ENCODE data around the gene C2orf81.

Gene C2orf81

DNA sequence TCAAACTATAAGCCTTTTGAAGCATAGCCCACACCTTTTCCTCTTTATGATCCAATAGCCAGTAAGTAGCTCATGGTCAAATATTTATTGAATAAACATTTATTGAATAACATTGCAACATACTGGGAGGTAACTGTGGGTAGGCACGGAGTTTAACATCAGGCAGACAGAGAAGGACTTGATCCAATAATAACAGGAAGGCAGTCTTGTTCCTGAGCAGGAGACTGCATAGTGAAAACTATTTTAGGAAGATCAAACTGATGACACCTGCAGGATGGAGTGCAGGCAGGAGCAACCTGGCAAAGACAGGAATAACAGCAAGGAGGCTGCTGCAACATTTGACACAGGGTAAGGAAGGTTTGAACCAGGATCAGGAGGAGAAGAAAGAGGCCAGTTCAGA lies 38.2 kb downstream of the C2orf81 start:
- Histone ChIP-seq H3K9me3 (ENCODE audit: insufficient read depth, low read length, severe bottlenecking) (no peaks in the 10 kb centered on the region), H3K27ac (ENCODE audit: low read length) (no peak overlapping the region), H4K20me1 (ENCODE audit: insufficient read depth, low read length) (peaks cover 45% of the 10 kb centered on the region), H3K79me2 (ENCODE audit: insufficient read depth, low read length) (peaks cover 91% of the 10 kb centered on the region), H3K4me1 (ENCODE audit: insufficient read depth, low read length) (peaks cover 11% of the 10 kb centered on the region), H3K9ac (ENCODE audit: low read depth, low read length) (no peak overlapping the region), H3K4me3 (ENCODE audit: low read depth in 1 of 2, low read length in 2 of 2) (no peak overlapping the region), H3K4me2 (ENCODE audit: insufficient read depth, low read length) (no peak overlapping the region), H3K27me3 (ENCODE audit: insufficient read depth, low read length, poor library complexity) (no peaks in the 10 kb centered on the region), H2AFZ (ENCODE audit: low read depth, low read length) (no peak overlapping the region), H3K36me3 (ENCODE audit: insufficient read depth, low read length) (peaks cover 25% of the 10 kb centered on the region)
- DNase-seq (no peak), ATAC-seq (ENCODE audit: insufficient read depth, low read depth) (no peak)
- TF ChIP-seq, protein P1, sequence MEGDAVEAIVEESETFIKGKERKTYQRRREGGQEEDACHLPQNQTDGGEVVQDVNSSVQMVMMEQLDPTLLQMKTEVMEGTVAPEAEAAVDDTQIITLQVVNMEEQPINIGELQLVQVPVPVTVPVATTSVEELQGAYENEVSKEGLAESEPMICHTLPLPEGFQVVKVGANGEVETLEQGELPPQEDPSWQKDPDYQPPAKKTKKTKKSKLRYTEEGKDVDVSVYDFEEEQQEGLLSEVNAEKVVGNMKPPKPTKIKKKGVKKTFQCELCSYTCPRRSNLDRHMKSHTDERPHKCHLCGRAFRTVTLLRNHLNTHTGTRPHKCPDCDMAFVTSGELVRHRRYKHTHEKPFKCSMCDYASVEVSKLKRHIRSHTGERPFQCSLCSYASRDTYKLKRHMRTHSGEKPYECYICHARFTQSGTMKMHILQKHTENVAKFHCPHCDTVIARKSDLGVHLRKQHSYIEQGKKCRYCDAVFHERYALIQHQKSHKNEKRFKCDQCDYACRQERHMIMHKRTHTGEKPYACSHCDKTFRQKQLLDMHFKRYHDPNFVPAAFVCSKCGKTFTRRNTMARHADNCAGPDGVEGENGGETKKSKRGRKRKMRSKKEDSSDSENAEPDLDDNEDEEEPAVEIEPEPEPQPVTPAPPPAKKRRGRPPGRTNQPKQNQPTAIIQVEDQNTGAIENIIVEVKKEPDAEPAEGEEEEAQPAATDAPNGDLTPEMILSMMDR (IDR thresholded peaks at IDR 0.05; ENCODE audit: borderline replicate concordance, extremely low read depth, low read length, poor library complexity, severe bottlenecking), result no peak
- TF ChIP-seq EZH2 (IDR thresholded peaks at IDR 0.05; ENCODE audit: borderline replicate concordance, low read depth, low read length, severe bottlenecking), result no peak

DNA sequence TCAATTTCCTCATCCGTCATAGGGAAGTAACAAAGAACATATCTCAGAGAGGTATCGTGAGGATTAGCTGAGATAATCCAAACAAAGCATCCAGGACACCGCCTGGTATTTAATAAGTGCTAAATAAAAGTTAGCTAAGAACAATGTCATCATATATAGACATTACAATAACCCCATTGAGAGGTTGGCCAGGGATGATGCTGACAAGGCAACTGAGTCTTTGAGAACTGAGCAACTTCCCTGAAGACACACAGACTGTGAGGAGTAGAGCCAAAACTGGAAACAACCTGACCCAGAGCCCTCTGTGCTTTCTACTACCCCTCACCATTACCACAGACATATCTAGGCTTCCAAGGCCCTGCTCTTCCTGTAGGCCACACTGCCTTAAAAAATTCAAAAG lies 39.7 kb downstream of the C2orf81 start:
- H3K27ac ChIP-seq (ENCODE audit: low read length), result no peak overlapping the region
- H3K4me2 ChIP-seq (ENCODE audit: insufficient read depth, low read length), result no peak overlapping the region
- no peak for TF ChIP-seq EZH2 (IDR thresholded peaks at IDR 0.05; ENCODE audit: borderline replicate concordance, low read depth, low read length, severe bottlenecking)
- TF ChIP-seq, protein P1 (IDR thresholded peaks at IDR 0.05; ENCODE audit: borderline replicate concordance, extremely low read depth, low read length, poor library complexity, severe bottlenecking), result no peak
- peaks cover 47% of the 10 kb centered on the region for H4K20me1 ChIP-seq (ENCODE audit: insufficient read depth, low read length)
- H3K9ac ChIP-seq (ENCODE audit: low read depth, low read length), result no peak overlapping the region
- H3K4me1 ChIP-seq (ENCODE audit: insufficient read depth, low read length), result peaks cover 11% of the 10 kb centered on the region
- H3K4me3 ChIP-seq (ENCODE audit: low read depth in 1 of 2, low read length in 2 of 2), result no peak overlapping the region
- no peak for ATAC-seq (ENCODE audit: insufficient read depth, low read depth)
- no peak overlapping the region for H2AFZ ChIP-seq (ENCODE audit: low read depth, low read length)
- peaks cover 80% of the 10 kb centered on the region for H3K79me2 ChIP-seq (ENCODE audit: insufficient read depth, low read length)
- no peak for DNase-seq
- H3K27me3 ChIP-seq (ENCODE audit: insufficient read depth, low read length, poor library complexity), result no peaks in the 10 kb centered on the region
- peaks cover 40% of the 10 kb centered on the region for H3K36me3 ChIP-seq (ENCODE audit: insufficient read depth, low read length)
- no peaks in the 10 kb centered on the region for H3K9me3 ChIP-seq (ENCODE audit: insufficient read depth, low read length, severe bottlenecking)

DNA sequence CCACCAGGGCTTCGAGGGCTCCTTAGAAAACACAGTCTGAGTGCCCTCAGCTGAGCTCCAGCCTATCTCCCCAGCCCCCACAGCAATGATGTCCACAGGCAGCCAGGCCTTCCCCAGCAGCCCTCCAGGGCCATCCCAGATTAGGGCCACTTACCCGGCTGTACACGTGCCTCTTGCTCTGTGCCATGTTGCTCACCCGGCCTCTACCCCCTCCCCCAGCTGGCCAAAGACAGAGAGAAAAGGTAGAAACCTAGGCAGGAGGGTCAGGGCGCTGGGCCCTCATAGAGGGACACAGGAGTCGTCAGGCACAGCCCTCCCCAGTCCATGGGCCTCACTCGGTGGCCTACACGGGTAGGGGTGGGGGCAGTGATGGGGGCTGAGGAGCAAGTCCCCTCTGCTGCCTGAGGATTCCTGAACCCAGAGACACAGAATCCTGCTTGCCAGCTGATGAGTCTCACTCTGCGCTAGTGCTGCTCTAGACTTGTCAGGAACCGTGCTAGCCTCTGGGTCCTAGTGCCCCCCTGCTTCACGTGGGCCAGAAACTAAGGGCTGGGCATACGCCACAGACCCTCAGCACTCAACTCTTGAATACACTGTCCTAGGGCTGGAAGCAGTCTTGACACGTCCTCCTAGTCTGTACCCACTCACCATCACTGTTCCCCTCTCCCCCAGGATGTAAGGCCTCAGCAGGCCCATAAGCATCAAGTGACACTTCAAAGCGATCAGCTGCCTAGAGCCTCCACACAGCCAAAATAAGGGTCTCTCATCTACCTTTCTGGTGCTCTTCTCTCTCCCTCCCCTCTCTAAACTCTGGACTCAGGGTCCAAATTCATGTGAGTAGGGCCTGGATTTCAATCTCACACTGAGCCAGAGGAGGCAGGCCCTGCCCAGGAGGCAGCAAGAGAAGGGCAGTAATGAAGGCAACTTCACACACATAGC lies 41.3 kb downstream of the C2orf81 start, which contains the start of gene DCTN1:
Gene DCTN1, minus strand, starts transcription at position 461 of the 939 bp plus-strand sequence. Its CDS starts 274 bp downstream, at position 187.
- H3K27me3 ChIP-seq (ENCODE audit: insufficient read depth, low read length, poor library complexity), result no peaks in the 10 kb centered on the region
- peaks cover 50% of the 10 kb centered on the region for H4K20me1 ChIP-seq (ENCODE audit: insufficient read depth, low read length)
- ATAC-seq (ENCODE audit: insufficient read depth, low read depth) (peak; percentile 93), DNase-seq (peak; percentile 35)
- peaks cover 64% of the 10 kb centered on the region for H3K79me2 ChIP-seq (ENCODE audit: insufficient read depth, low read length)
- H3K27ac ChIP-seq (ENCODE audit: low read length), result peak within 1 kb of the TSS; percentile 18
- peaks cover 11% of the 10 kb centered on the region for H3K4me1 ChIP-seq (ENCODE audit: insufficient read depth, low read length)
- TF ChIP-seq, protein P1 (IDR thresholded peaks at IDR 0.05; ENCODE audit: borderline replicate concordance, extremely low read depth, low read length, poor library complexity, severe bottlenecking), result no peak
- TF ChIP-seq EZH2 (IDR thresholded peaks at IDR 0.05; ENCODE audit: borderline replicate concordance, low read depth, low read length, severe bottlenecking), result no peak
- H3K36me3 ChIP-seq (ENCODE audit: insufficient read depth, low read length), result peaks cover 47% of the 10 kb centered on the region
- H3K9ac ChIP-seq (ENCODE audit: low read depth, low read length), result no peak within 1 kb of the TSS
- H3K4me2 ChIP-seq (ENCODE audit: insufficient read depth, low read length), result peak within 1 kb of the TSS; percentile 49
- H3K9me3 ChIP-seq (ENCODE audit: insufficient read depth, low read length, severe bottlenecking), result no peaks in the 10 kb centered on the region
- H3K4me3 ChIP-seq (ENCODE audit: low read depth in 1 of 2, low read length in 2 of 2), result 0 out of 4 replicates have a peak within 1 kb of the TSS, but pooled peaks of 1 of the 2 experiments have one; percentile 8
- no peak within 1 kb of the TSS for H2AFZ ChIP-seq (ENCODE audit: low read depth, low read length)
